Measurements from ENCODE around the gene BEND5. TPM values are rescaled to one million over a fixed set of nuclear protein-coding genes. Genes with fewer than 3 reads are reported as not detected.

The BEND5 gene
- total RNA-seq, 2 donors from 2014 or later = 4.9 to 5.2 TPM

DNA sequence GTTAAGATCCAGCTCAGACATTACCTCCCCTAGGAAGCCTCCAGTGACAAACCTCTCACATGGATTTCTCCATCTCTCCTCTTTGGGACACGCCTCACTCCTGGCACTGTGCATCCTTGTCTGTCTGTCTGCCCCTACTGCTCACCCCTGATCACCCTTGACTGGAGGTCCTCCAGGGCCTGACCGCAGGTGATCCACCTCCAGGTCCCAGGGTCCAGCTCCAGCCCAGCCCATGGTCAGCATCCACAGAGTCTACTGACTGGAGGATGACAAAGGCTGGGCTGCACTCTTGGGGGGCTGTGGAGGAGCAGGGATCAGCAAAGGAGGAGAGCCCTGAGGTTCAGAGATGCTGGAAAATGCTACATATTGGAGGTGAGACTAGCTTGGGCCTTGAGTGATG, 65.8 kb downstream of the BEND5 start:
- 100% methylated on average over 2 of the region's 2 CpGs for WGBS
- Histone ChIP-seq H3K27ac (no peak overlapping the region), H3K4me1 (replicated peaks) (no peaks in the 10 kb centered on the region), H3K36me3 (no peaks in the 10 kb centered on the region), H3K27me3 (replicated peaks; ENCODE audit: insufficient read depth) (no peaks in the 10 kb centered on the region), H3K4me3 (no peak overlapping the region), H3K9me3 (no peaks in the 10 kb centered on the region)
- TF ChIP-seq, protein P1, sequence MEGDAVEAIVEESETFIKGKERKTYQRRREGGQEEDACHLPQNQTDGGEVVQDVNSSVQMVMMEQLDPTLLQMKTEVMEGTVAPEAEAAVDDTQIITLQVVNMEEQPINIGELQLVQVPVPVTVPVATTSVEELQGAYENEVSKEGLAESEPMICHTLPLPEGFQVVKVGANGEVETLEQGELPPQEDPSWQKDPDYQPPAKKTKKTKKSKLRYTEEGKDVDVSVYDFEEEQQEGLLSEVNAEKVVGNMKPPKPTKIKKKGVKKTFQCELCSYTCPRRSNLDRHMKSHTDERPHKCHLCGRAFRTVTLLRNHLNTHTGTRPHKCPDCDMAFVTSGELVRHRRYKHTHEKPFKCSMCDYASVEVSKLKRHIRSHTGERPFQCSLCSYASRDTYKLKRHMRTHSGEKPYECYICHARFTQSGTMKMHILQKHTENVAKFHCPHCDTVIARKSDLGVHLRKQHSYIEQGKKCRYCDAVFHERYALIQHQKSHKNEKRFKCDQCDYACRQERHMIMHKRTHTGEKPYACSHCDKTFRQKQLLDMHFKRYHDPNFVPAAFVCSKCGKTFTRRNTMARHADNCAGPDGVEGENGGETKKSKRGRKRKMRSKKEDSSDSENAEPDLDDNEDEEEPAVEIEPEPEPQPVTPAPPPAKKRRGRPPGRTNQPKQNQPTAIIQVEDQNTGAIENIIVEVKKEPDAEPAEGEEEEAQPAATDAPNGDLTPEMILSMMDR (IDR thresholded peaks at IDR 0.05) = no peak
- TF ChIP-seq POLR2AphosphoS5 (IDR thresholded peaks at IDR 0.05) (no peak), POLR2A (IDR thresholded peaks at IDR 0.05) (no peak)
- no peak for DNase-seq (ENCODE audit: low spot score)
- intact Hi-C loops (cut with DNase I) = no loop called here

GRCh38 chr1:48710318-48710717, 66.4 kb downstream of the BEND5 start:
- no peak overlapping the region for H3K27ac ChIP-seq
- 81% methylated on average over 2 of the region's 2 CpGs for WGBS
- H3K9me3 ChIP-seq = no peaks in the 10 kb centered on the region
- no peak for DNase-seq (ENCODE audit: low spot score)
- no peaks in the 10 kb centered on the region for H3K36me3 ChIP-seq
- intact Hi-C loops (cut with DNase I) = no loop called here
- no peak overlapping the region for H3K4me3 ChIP-seq
- H3K27me3 ChIP-seq (replicated peaks; ENCODE audit: insufficient read depth) = no peaks in the 10 kb centered on the region
- no peaks in the 10 kb centered on the region for H3K4me1 ChIP-seq (replicated peaks)
- no peak for TF ChIP-seq POLR2AphosphoS5 (IDR thresholded peaks at IDR 0.05)
- TF ChIP-seq POLR2A (IDR thresholded peaks at IDR 0.05) = no peak
- TF ChIP-seq, protein P1 (IDR thresholded peaks at IDR 0.05) = no peak

DNA sequence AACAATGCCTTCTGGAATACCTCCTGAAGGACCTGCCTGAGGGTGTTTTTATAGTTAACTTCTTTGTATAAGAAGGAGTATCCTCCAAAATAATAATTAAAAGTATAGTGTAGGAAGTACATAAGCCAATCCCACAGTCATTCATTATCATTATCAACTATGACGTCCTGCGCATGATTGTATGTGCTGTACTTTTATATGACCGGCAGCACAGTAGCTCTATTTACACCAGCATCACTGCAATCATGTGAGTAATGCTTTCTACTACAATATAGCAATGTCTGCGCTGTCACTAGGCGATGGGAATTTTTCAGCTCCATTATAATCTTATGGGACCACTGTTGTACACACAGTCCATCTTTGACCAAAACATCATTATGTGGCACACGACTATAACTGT, 72.0 kb downstream of the BEND5 start:
- no peaks in the 10 kb centered on the region for H3K36me3 ChIP-seq
- H3K9me3 ChIP-seq = no peaks in the 10 kb centered on the region
- TF ChIP-seq POLR2A (IDR thresholded peaks at IDR 0.05) (no peak), POLR2AphosphoS5 (IDR thresholded peaks at IDR 0.05) (no peak)
- TF ChIP-seq, protein P1 (IDR thresholded peaks at IDR 0.05) = no peak
- 92% methylated on average over 6 of the region's 6 CpGs for WGBS
- intact Hi-C loops (cut with DNase I) = no loop called here
- no peak overlapping the region for H3K4me3 ChIP-seq
- DNase-seq (ENCODE audit: low spot score) = no peak
- H3K4me1 ChIP-seq (replicated peaks) = no peaks in the 10 kb centered on the region
- H3K27me3 ChIP-seq (replicated peaks; ENCODE audit: insufficient read depth) = no peaks in the 10 kb centered on the region
- H3K27ac ChIP-seq = no peak overlapping the region

DNA sequence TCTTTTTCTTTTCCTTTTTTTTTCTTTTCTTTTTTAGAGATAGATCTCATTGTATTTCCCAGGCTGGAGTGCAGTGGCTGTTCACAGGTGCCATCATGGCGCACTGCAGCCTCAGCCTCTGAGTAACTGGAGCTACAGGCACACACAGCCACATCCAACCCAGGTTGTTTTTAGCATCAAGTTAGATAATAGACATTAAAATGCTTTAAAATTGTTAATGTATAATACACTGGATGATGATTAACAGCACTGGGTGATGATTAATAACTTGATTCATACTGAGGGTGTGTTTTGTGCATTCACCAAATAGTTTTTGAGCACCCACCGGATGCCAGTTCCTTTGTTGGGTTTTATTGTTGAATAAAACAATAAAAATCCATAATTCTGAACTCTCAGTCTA, 75.2 kb downstream of the BEND5 start:
- H3K9me3 ChIP-seq = no peaks in the 10 kb centered on the region
- H3K4me3 ChIP-seq = no peak overlapping the region
- intact Hi-C loops (cut with DNase I) = no loop called here
- no peaks in the 10 kb centered on the region for H3K27me3 ChIP-seq (replicated peaks; ENCODE audit: insufficient read depth)
- no peak for TF ChIP-seq POLR2AphosphoS5 (IDR thresholded peaks at IDR 0.05)
- TF ChIP-seq POLR2A (IDR thresholded peaks at IDR 0.05) = no peak
- TF ChIP-seq, protein P1 (IDR thresholded peaks at IDR 0.05) = no peak
- H3K36me3 ChIP-seq = no peaks in the 10 kb centered on the region
- 97% methylated on average over 2 of the region's 2 CpGs for WGBS
- DNase-seq (ENCODE audit: low spot score) = no peak
- no peaks in the 10 kb centered on the region for H3K4me1 ChIP-seq (replicated peaks)
- no peak overlapping the region for H3K27ac ChIP-seq

DNA sequence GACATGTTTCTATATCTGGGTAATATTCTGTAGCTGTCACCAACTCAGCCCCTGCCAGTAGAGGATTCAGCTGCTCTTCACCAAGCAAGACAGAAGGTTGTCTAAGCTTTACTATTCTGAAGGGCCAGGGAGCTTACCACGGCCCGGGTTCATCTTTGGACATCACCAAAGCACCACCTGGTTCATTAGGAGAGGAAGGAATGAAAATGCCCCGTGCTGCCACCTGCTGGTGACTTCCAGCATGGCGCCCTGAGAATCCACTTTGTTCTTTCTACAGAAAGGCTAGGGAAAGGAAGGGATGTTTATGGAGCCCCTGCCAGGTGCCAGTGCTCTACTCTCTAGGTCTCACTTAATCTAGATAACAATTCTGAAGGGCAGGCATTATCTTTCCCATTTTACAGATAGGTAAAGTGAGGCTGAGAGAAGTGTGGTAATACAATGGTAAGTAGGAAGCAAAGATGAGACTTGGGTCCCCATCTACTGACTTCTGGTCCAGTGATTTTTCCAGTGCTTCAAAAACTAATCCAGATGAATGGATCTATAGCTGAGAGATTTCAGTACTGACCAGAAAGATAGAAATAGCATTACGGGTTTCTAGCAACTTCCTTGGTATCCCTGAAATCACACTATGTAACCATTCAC, 79.5 kb downstream of the BEND5 start:
- no peaks in the 10 kb centered on the region for H3K4me1 ChIP-seq (replicated peaks)
- no peaks in the 10 kb centered on the region for H3K9me3 ChIP-seq
- no peaks in the 10 kb centered on the region for H3K36me3 ChIP-seq
- H3K27ac ChIP-seq = no peak overlapping the region
- peak; percentile 37 for DNase-seq (ENCODE audit: low spot score)
- H3K4me3 ChIP-seq = no peak overlapping the region
- WGBS = 23% methylated on average over 5 of the region's 5 CpGs
- H3K27me3 ChIP-seq (replicated peaks; ENCODE audit: insufficient read depth) = no peaks in the 10 kb centered on the region
- intact Hi-C loops (cut with DNase I) = loop anchor here (2.0 kb wide), 1 partner anchor 124 kb away; no protein-coding TSS in a partner anchor
- TF ChIP-seq, protein P1 (IDR thresholded peaks at IDR 0.05) = peak; percentile 60 to 84 (median 80)
- TF ChIP-seq POLR2A (IDR thresholded peaks at IDR 0.05) (no peak), POLR2AphosphoS5 (IDR thresholded peaks at IDR 0.05) (no peak)

Data from prostate gland (tissue), 2 donors.